ENCODE results near the gene CLOCK.
A peak's percentile ranks its signal among the peaks of the same experiment; 100 is the strongest.

The CLOCK gene

GRCh38 chr4:55475394-55476243 is 71.1 kb downstream of the CLOCK start:
- no peak for DNase-seq (ENCODE audit: low spot score)

- DNase-seq (ENCODE audit: low spot score) = no peak
Measured at GRCh38 chr4:55469979-55470378, 76.7 kb downstream of the CLOCK start.

GRCh38 chr4:55468724-55469123 is 78.0 kb downstream of the CLOCK start:
- DNase-seq (ENCODE audit: low spot score) = no peak

GRCh38 chr4:55466001-55466400 is 80.7 kb downstream of the CLOCK start:
- no peak for DNase-seq (ENCODE audit: low spot score)

- no peak for DNase-seq (ENCODE audit: low spot score)
Measured at GRCh38 chr4:55458611-55459010, 88.1 kb downstream of the CLOCK start.

GRCh38 chr4:55458164-55458563 is 88.5 kb downstream of the CLOCK start:
- no peak for DNase-seq (ENCODE audit: low spot score)

GRCh38 chr4:55450566-55450965 is 96.1 kb downstream of the CLOCK start:
- DNase-seq (ENCODE audit: low spot score) = no peak

- no peak for DNase-seq (ENCODE audit: low spot score)
Measured at GRCh38 chr4:55447831-55448230, 98.9 kb downstream of the CLOCK start.

- no peak for DNase-seq (ENCODE audit: low spot score)
Measured at GRCh38 chr4:55447108-55447708, 99.5 kb downstream of the CLOCK start.

- DNase-seq (ENCODE audit: low spot score) = no peak
Measured at GRCh38 chr4:55446578-55446922, 100.2 kb downstream of the CLOCK start.

- no peak for DNase-seq (ENCODE audit: low spot score)
Measured at GRCh38 chr4:55445921-55446577, 100.7 kb downstream of the CLOCK start.

- DNase-seq (ENCODE audit: low spot score) = peak; percentile 11
Measured at GRCh38 chr4:55444827-55445226, 101.9 kb downstream of the CLOCK start.

GRCh38 chr4:55442541-55442940 is 104.2 kb downstream of the CLOCK start:
- DNase-seq (ENCODE audit: low spot score) = no peak

- no peak for DNase-seq (ENCODE audit: low spot score)
Measured at GRCh38 chr4:55440786-55441185, 105.9 kb downstream of the CLOCK start.

- DNase-seq (ENCODE audit: low spot score) = no peak
Measured at GRCh38 chr4:55439023-55439422, 107.7 kb downstream of the CLOCK start.

- no peak for DNase-seq (ENCODE audit: low spot score)
Measured at GRCh38 chr4:55438314-55438713, 108.4 kb downstream of the CLOCK start.

- DNase-seq (ENCODE audit: low spot score) = no peak
Measured at GRCh38 chr4:55437823-55438222, 108.9 kb downstream of the CLOCK start.

GRCh38 chr4:55437356-55437796 is 109.3 kb downstream of the CLOCK start:
- DNase-seq (ENCODE audit: low spot score) = no peak

- DNase-seq (ENCODE audit: low spot score) = peak; percentile 34
Measured at GRCh38 chr4:55435141-55435841, 111.4 kb downstream of the CLOCK start.

GRCh38 chr4:55431710-55432336 is 114.9 kb downstream of the CLOCK start:
- DNase-seq (ENCODE audit: low spot score) = no peak

GRCh38 chr4:55424791-55425190 is 121.9 kb downstream of the CLOCK start:
- DNase-seq (ENCODE audit: low spot score) = no peak

- DNase-seq (ENCODE audit: low spot score) = no peak
Measured at GRCh38 chr4:55416176-55416575, 130.5 kb downstream of the CLOCK start.

Data from CD4-positive, alpha-beta T cell treated with Interleukin-2 at 100 ng/mL for 4 hours (primary cell).